Endothelial cell of umbilical vein (primary cell): ENCODE results near the gene CALHM1. TPM values are rescaled to one million over a fixed set of nuclear protein-coding genes. Genes with fewer than 3 reads are reported as not detected.

Experiments
- BruUV-seq: library from RNA; stranded (reverse); fragments of 400-500 nt; replicated peaks from 2 replicates; lab custom pipeline; 2021; lab: Mats Ljungman, UMichigan
- CTCF ChIA-PET: fragments of 300-600, 350-600 bp; sonication (Branson Sonifier 250); formaldehyde crosslinking; loops from one replicate; lab custom pipeline; 2021; ENCODE audit warnings: antibody characterized with exemption, inconsistent platforms; lab: Charles Lee
- POLR2A ChIA-PET: fragments of 300-600, 350-600 bp; sonication (Branson Sonifier 250); formaldehyde crosslinking; loops from one replicate; lab custom pipeline; 2021; ENCODE audit warnings: antibody characterized with exemption, inconsistent platforms; lab: Charles Lee
- DNase-seq: peaks from one replicate; pipeline ENCODE4 v3.0.0-alpha.2; 2011; ENCODE audit warnings: low read depth, low spot score
- FAIRE-seq: peaks from 2 replicates; lab custom pipeline; 2011; peaks lifted over from hg19 to GRCh38; lab: Jason Lieb, UNC
- H2AFZ ChIP-seq: 2 replicates; pipeline ENCODE4 v1.6.0; 2012; ENCODE audit warnings: low read depth, low read length, control low read depth, inconsistent platforms
- H3K27ac ChIP-seq: 2 replicates; pipeline ENCODE4 v1.5.1; 2011; ENCODE audit warnings: low read depth, mild to moderate bottlenecking, control low read depth, low read length, moderate library complexity; ENCODE audit not compliant: insufficient read depth
- H3K27me3 ChIP-seq, 2 experiments: 2 replicates each; pipeline versions ENCODE4 v1.6.0 to v1.6.1; 2011; ENCODE audit warnings: low read length in 2 of 2, mixed read lengths in 1 of 2; ENCODE audit not compliant: control insufficient read depth in 2 of 2, insufficient read depth in 2 of 2
- H3K36me3 ChIP-seq, 2 experiments: 2 replicates in 1 of 2; 3 replicates in 1 of 2; pipeline ENCODE4 v1.5.1; 2011; ENCODE audit warnings: low read length in 2 of 2, mild to moderate bottlenecking in 1 of 2, moderate library complexity in 1 of 2; ENCODE audit not compliant: control insufficient read depth in 2 of 2, insufficient read depth in 2 of 2; ENCODE audit errors: extremely low read depth in 1 of 2
- H3K4me1 ChIP-seq: 3 replicates; pipeline ENCODE4 v1.5.1; 2011; ENCODE audit warnings: mild to moderate bottlenecking, low read length; ENCODE audit not compliant: control insufficient read depth, insufficient read depth; ENCODE audit errors: extremely low read depth
- H3K4me2 ChIP-seq: 2 replicates; pipeline ENCODE4 v1.6.1; 2011; ENCODE audit warnings: low read length, control low read depth, mixed read lengths; ENCODE audit not compliant: insufficient read depth
- H3K4me3 ChIP-seq, 3 experiments: fragments of 200-600 bp in 1 of 3; sonication (generic), shearing (Covaris generic) in 1 of 3; replicated peaks in 1 of 3; 2 replicates each; pipeline ENCODE4 v1.5.1; 2011 to 2016; ENCODE audit warnings: control low read depth in 3 of 3, low read length in 3 of 3, mild to moderate bottlenecking in 2 of 3, inconsistent platforms in 1 of 3, low read depth in 1 of 3, moderate library complexity in 1 of 3; ENCODE audit not compliant: insufficient read depth in 1 of 3
- H3K79me2 ChIP-seq: 2 replicates; pipeline ENCODE4 v1.6.0; 2012; ENCODE audit warnings: low read length, inconsistent platforms; ENCODE audit not compliant: control insufficient read depth, insufficient read depth
- H3K9ac ChIP-seq: replicated peaks from 2 replicates; pipeline ENCODE3; 2011; ENCODE audit warnings: low read length, control low read depth; ENCODE audit not compliant: insufficient read depth; ENCODE audit errors: extremely low read depth
- H3K9me1 ChIP-seq: replicated peaks from 3 replicates; pipeline ENCODE4 v1.6.0; 2011; ENCODE audit warnings: mild to moderate bottlenecking, low read length; ENCODE audit not compliant: control insufficient read depth, insufficient read depth; ENCODE audit errors: extremely low read depth
- H3K9me3 ChIP-seq: replicated peaks from 2 replicates; pipeline ENCODE4 v1.5.1; 2012; ENCODE audit warnings: low read length, inconsistent platforms; ENCODE audit not compliant: control insufficient read depth, insufficient read depth
- H4K20me1 ChIP-seq: replicated peaks from 2 replicates; pipeline ENCODE3; 2011; ENCODE audit warnings: mild to moderate bottlenecking, low read length; ENCODE audit not compliant: control insufficient read depth, insufficient read depth; ENCODE audit errors: extremely low read depth
- EZH2 ChIP-seq: IDR thresholded peaks from 2 replicates; pipeline ENCODE4 v1.6.1; 2012; ENCODE audit warnings: borderline replicate concordance, low read depth, mild to moderate bottlenecking, moderate library complexity, low read length, inconsistent platforms; ENCODE audit not compliant: severe bottlenecking
- GATA2 ChIP-seq: IDR thresholded peaks from 2 replicates; pipeline ENCODE4 v1.7.0; 2011; ENCODE audit warnings: low read depth, mild to moderate bottlenecking, moderate library complexity, mixed read lengths, low read length; ENCODE audit not compliant: insufficient read length, insufficient read depth
- JUN ChIP-seq: IDR thresholded peaks from 2 replicates; pipeline ENCODE4 v1.6.1; 2011; ENCODE audit warnings: borderline replicate concordance, low read depth; ENCODE audit not compliant: insufficient read length, insufficient read depth
- MAX ChIP-seq: IDR thresholded peaks from 2 replicates; pipeline ENCODE4 v1.6.1; 2011; ENCODE audit not compliant: insufficient read depth, insufficient read length
- POLR2A ChIP-seq: IDR thresholded peaks from 2 replicates; pipeline ENCODE4 v1.6.1; 2012; ENCODE audit warnings: low read depth, mild to moderate bottlenecking, control low read depth, low read length
- POLR2AphosphoS5 ChIP-seq: IDR thresholded peaks from 2 replicates; pipeline ENCODE4 v1.6.1; 2012; ENCODE audit warnings: low read depth, mild to moderate bottlenecking, control low read depth, low read length, moderate library complexity; ENCODE audit not compliant: insufficient read depth
- dilution Hi-C: fragments of 300-500 bp; cut with MboI; formaldehyde crosslinking; loops from one replicate; pipeline ENCODE4 v1.15.0; 2019; ENCODE audit warnings: low sequenced_read_pairs; ENCODE audit not compliant: extremely low pct_ligation_motif_present
- intact Hi-C: fragments of 100-400 bp; cut with micrococcal nuclease; formaldehyde crosslinking; loops from one replicate; pipeline ENCODE4 v1.10.0; 2022
- polyA plus RNA-seq, 4 experiments: library from polyadenylated mRNA; depleted of rRNA in 3 of 4; stranded (reverse) in 3 of 4; unstranded in 1 of 4; fragments of >200 nt; gene quantifications; 2 replicates each; pipeline versions ENCODE4 v1.2.1 to v1.2.3, GENCODE V29; 2011 to 2012; ENCODE audit warnings: missing spikeins in 1 of 4
- total RNA-seq: library from RNA; stranded (reverse); gene quantifications from 2 replicates; pipeline ENCODE4 v1.2.3, GENCODE V29; 2021
- TF ChIP-seq, protein P1 (sequence below), 2 donors: IDR thresholded peaks; 1 replicate in 1 of 2; 2 replicates in 1 of 2; pipeline ENCODE4 v1.5.1; 2011; ENCODE audit warnings: low read length in 2 of 2, mild to moderate bottlenecking in 2 of 2, moderate library complexity in 2 of 2, control low read depth in 1 of 2, inconsistent platforms in 1 of 2, low read depth in 1 of 2; ENCODE audit not compliant: insufficient read depth in 1 of 2; ENCODE audit errors: extremely low read depth in 1 of 2

The CALHM1 gene
- total and polyA plus RNA-seq, 2 donors (not counting 3 experiments of a cell fraction or from before 2014, with no cell fraction given) = not detected

DNA sequence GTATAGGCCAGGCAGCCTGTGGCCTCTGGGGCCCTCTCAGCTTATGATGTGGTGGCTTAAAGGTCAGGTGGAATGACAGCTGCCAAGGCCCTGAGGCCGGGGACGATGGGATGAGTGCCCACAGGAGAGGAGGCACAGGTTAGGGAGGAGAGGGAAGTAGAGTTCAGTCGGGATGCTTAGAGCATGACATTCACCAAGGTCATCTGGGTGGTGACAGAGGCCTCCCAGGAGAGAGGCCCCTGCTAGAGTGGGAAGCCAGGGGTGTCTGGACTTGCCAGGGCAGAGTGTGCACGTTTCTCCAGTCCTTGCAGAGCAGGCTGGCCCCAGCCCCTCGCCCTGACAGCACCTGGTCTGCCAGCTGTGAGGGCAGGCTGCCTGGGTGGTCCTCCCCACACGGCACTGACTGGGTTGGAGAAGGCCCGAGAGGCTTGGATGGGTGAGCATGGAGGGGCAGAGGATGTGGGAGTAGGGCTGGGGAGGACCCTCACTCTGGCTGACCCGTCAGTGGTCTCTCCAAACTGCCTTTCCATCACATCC lies 1.5 kb downstream of the CALHM1 start:
- H3K9me3 ChIP-seq = no peaks in the 10 kb centered on the region
- TF ChIP-seq POLR2A (no peak), POLR2AphosphoS5 (no peak)
- H4K20me1 ChIP-seq = no peaks in the 10 kb centered on the region
- no peak overlapping the region for H3K9ac ChIP-seq
- no peak overlapping the region for H3K4me2 ChIP-seq
- H3K36me3 ChIP-seq = no peaks in the 10 kb centered on the region
- CTCF ChIA-PET = no interaction called here
- no peak overlapping the region for H2AFZ ChIP-seq
- POLR2A ChIA-PET = no interaction called here
- no peak overlapping the region for H3K4me3 ChIP-seq
- no peaks in the 10 kb centered on the region for H3K9me1 ChIP-seq
- intact Hi-C loops = no loop called here
- dilution Hi-C loops = no loop called here
- DNase-seq (no peak), FAIRE-seq (no peak)
- no peak overlapping the region for H3K27ac ChIP-seq
- no TSS peak for BruUV-seq
- H3K4me1 ChIP-seq = peaks cover 5% of the 10 kb centered on the region
- no peaks in the 10 kb centered on the region for H3K79me2 ChIP-seq
- H3K27me3 ChIP-seq = no peaks in the 10 kb centered on the region

DNA sequence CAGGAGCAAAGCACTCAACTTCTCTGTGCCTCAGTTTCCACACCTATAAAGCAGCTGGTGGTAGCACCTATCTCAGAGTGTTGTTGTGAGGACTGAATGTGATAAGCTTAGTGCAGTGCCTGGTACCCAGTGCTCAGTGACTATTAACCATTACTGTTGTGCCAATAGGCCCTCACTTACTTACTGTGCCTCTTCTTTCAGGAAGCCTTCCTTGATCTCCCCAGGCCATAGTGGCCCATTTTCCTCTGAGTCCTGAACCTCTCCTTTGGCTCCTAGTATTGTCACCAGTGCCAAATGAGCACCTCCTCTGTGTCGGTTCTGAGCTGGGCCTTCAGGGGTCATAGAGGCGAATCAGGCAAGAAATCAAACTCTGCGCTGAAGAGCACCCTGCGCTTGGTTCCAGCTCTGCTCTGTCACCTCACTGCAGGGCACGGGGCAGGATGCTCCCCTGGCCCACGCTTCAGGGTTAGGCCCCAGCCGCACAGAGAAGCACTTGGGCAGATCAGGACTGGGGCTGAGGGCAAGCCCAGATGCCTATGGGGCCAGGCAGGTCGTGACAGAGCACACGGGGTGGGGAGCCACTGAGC lies 2.5 kb downstream of the CALHM1 start:
- no peak for DNase-seq
- ChIA-PET CTCF (no interaction called here), POLR2A (no interaction called here)
- no peak for FAIRE-seq
- Histone ChIP-seq H3K4me1 (peaks cover 12% of the 10 kb centered on the region), H3K4me3 (no peak overlapping the region), H2AFZ (no peak overlapping the region), H3K9me3 (no peaks in the 10 kb centered on the region), H3K36me3 (no peaks in the 10 kb centered on the region), H3K4me2 (no peak overlapping the region), H3K79me2 (no peaks in the 10 kb centered on the region), H3K27me3 (no peaks in the 10 kb centered on the region), H3K9ac (no peak overlapping the region), H3K9me1 (no peaks in the 10 kb centered on the region), H4K20me1 (no peaks in the 10 kb centered on the region), H3K27ac (no peak overlapping the region)
- dilution Hi-C loops (no loop called here), intact Hi-C loops (no loop called here)
- TF ChIP-seq JUN = no peak
- no peak for TF ChIP-seq POLR2A
- no peak for TF ChIP-seq POLR2AphosphoS5
- TF ChIP-seq EZH2 = no peak
- TF ChIP-seq MAX = no peak
- TF ChIP-seq, protein P1, sequence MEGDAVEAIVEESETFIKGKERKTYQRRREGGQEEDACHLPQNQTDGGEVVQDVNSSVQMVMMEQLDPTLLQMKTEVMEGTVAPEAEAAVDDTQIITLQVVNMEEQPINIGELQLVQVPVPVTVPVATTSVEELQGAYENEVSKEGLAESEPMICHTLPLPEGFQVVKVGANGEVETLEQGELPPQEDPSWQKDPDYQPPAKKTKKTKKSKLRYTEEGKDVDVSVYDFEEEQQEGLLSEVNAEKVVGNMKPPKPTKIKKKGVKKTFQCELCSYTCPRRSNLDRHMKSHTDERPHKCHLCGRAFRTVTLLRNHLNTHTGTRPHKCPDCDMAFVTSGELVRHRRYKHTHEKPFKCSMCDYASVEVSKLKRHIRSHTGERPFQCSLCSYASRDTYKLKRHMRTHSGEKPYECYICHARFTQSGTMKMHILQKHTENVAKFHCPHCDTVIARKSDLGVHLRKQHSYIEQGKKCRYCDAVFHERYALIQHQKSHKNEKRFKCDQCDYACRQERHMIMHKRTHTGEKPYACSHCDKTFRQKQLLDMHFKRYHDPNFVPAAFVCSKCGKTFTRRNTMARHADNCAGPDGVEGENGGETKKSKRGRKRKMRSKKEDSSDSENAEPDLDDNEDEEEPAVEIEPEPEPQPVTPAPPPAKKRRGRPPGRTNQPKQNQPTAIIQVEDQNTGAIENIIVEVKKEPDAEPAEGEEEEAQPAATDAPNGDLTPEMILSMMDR (IDR thresholded peaks at IDR 0.05; ENCODE audit: extremely low read depth in 1 of 2, insufficient read depth in 1 of 2, low read depth in 1 of 2, low read length in 2 of 2) = no peak
- no peak for TF ChIP-seq GATA2
- no TSS peak for BruUV-seq
